HG02623 (cell line): ENCODE results near the gene PRKACG.
"Not testable (repeated sequence)": the region's sequence is repeated elsewhere in the genome, so short reads cannot be mapped to it uniquely, and the experiment has no call there.

Source experiments
- ATAC-seq: cut with Tn5 transposase; IDR thresholded peaks from one replicate; pipeline ENCODE4 v1.9.1; 2021; ENCODE audit warnings: moderate library complexity; ENCODE audit not compliant: unreplicated experiment

PRKACG gene

DNA sequence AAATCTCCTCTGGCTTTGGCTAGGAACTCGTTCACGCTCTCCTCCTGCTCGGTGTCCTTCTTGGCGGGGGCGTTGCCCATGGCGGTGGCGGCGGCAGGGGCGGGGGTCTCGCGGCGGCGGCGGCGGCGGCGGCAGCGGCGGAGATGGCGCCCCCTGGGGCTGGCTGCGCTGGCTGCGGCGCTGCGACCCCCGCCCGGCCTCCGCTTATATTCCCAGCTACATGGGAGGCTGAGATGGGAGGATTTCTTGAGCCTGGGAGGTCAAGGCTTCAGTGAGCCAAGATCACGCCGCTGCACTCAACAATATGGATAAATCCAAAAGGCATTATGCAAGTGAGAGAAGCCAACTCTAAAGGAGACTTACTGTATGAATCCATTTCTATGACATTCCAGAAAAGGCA lies at the start of gene PRKACG:
PRKACG (minus strand) TSS at position 101 of the 400 bp plus-strand sequence; CDS start at position 80, 21 bp downstream.
- no peak for ATAC-seq

- no peak for ATAC-seq
Observed at GRCh38 chr9:69062195-69062594, 48.3 kb upstream of the PRKACG start.

GRCh38 chr9:69060766-69061165 lies 46.9 kb upstream of the PRKACG start:
- ATAC-seq = no peak

DNA sequence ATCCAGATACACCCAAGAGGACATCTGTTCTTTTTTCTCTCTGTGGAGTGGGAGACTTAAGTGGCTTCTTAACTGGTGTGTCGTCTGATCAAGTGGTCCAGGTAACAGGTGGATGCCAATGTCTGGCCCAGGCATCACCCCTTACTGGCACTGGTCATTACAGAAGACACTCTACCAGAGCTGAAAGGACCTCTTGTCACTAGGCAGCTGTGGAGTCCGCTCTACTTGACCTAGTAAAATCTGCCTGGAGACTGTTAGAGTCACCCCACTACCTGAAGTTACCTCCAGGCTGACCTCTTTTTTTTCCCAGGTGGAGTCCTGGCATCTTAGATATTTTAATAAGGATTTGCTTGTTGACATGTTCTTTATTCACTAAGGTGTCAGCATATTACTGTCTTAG lies 44.2 kb upstream of the PRKACG start:
- no peak for ATAC-seq

GRCh38 chr9:69056191-69056815 lies 42.4 kb upstream of the PRKACG start:
- ATAC-seq = no peak

- ATAC-seq = no peak
Observed at GRCh38 chr9:69054989-69055388, 41.1 kb upstream of the PRKACG start.

- not testable (repeated sequence) for ATAC-seq
Observed at GRCh38 chr9:69050936-69051335, 37.0 kb upstream of the PRKACG start.

GRCh38 chr9:69049094-69049493 lies 35.2 kb upstream of the PRKACG start:
- no peak for ATAC-seq

DNA sequence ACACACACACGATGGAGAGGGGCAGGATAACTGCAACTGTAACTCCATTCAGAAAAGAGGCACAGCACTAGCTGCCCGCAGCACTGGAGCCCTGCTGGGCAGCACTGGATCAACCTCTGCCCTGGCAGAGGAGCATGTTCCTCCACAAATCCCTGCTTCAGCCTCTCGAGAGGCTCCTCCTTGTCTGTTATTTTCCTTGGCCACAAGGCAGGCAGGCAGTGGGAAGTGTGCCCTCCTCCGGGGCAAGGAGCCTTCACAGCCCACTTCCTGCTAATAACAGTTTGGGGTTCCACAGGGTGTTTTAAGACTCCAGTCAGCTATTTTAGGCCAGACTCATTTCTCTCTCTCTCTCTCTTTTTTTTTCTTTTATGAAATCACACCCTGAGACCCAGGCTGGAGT lies 33.5 kb upstream of the PRKACG start:
- no peak for ATAC-seq

- ATAC-seq = no peak
Observed at GRCh38 chr9:69046723-69047122, 32.8 kb upstream of the PRKACG start.

GRCh38 chr9:69045821-69046220 lies 31.9 kb upstream of the PRKACG start:
- ATAC-seq = no peak

DNA sequence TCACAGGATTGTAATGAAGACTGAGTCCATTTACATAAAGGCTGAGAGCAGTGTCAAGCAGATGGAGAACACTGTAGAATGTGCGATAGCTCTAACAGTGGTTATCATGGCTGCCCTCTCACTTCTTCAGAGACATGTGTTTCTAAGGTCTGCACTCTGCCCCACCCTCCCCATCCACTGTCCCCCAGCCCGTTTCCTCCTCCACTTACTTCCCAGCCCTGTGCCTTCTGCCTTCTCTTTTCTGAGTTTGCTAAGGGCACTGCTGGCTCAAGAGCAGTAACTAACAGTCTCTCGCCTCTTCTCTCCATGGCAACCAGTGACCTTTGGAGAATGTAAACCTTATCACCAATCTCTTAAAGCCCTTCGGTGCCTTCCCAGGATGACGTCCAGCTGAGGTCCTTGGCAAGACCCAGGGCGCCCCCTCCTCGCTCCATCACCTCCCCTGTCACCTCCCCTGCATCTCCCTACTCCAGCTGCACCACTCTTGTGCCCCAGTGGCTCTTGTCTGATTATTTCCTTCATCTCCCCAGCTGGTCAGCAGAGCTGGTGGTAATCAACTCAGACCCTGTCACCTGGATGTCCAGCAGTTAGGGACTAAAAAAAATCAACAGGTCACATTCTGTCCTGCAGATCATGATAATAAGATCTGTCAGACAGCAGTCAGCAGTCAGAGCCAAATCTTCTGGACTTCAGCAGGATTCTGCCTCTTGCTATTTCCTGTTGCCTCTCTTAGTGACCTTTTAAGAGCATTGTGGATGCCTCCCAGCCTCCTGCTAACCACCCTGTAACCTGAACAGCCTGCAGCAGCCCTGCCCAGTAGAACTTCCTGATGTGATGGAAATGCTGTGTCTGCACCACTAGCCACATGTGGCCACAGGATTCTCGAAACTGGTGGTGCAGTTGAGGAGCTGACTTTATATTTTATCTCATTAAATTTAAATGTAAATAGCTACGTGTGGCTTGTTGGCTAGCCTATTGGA lies 30.6 kb upstream of the PRKACG start:
- ATAC-seq = no peak

- no peak for ATAC-seq
Observed at GRCh38 chr9:69040646-69041045, 26.7 kb upstream of the PRKACG start.

DNA sequence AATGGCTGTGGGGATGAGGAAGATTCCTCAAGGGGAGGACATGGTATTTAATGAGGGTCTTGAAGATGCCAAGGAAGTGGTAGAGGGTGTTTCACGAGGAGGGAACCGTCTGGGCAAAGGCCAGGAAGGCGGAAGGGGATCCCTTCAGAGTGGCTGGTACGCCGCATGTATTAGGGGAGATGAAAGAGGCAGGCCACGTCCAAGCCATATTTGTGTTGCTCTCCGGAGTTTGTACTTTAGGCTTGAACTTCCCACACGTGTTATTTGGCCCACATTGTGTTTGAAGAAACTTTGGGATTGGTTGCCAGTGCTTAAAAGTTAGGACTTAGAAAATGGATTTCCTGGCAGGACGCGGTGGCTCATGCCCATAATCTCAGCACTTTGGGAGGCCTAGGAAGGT lies 22.9 kb upstream of the PRKACG start:
- no peak for ATAC-seq

DNA sequence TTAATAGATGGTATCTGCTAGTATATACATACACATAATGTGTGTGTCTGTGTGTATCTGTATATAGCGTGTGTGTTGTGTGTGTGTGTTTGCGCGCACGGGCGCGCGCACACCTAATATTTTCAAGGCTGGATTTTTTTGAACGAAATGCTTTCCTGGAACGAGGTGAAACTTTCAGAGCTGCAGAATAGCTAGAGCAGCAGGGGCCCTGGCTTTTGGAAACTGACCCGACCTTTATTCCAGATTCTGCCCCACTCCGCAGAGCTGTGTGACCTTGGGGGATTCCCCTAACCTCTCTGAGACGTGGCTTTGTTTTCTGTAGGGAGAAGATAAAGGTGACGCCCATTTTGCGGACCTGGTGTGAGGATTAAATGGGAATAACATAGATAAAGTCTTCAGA lies 22.4 kb upstream of the PRKACG start:
- peak; percentile 23 for ATAC-seq

DNA sequence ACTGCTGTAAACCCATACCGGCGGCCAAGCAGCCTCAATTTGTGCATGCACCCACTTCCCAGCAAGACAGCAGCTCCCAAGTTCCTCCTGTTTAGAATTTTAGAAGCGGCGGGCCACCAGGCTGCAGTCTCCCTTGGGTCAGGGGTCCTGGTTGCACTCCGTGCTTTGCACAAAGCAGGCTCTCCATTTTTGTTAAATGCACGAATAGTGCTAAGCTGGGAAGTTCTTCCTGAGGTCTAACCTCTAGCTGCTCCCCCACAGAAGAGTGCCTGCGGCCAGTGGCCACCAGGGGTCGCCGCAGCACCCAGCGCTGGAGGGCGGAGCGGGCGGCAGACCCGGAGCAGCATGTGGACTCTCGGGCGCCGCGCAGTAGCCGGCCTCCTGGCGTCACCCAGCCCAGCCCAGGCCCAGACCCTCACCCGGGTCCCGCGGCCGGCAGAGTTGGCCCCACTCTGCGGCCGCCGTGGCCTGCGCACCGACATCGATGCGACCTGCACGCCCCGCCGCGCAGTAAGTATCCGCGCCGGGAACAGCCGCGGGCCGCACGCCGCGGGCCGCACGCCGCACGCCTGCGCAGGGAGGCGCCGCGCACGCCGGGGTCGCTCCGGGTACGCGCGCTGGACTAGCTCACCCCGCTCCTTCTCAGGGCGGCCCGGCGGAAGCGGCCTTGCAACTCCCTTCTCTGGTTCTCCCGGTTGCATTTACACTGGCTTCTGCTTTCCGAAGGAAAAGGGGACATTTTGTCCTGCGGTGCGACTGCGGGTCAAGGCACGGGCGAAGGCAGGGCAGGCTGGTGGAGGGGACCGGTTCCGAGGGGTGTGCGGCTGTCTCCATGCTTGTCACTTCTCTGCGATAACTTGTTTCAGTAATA lies 21.8 kb upstream of the PRKACG start, which contains the start of gene FXN:
FXN (plus strand) TSS at position 315 of the 871 bp plus-strand sequence; CDS start at position 346, 31 bp downstream.
- peak; percentile 90 for ATAC-seq

GRCh38 chr9:69034071-69034470 lies 20.2 kb upstream of the PRKACG start:
- no peak for ATAC-seq

- ATAC-seq = no peak
Observed at GRCh38 chr9:69030851-69031645, 17.1 kb upstream of the PRKACG start.

- no peak for ATAC-seq
Observed at GRCh38 chr9:69029535-69029934, 15.6 kb upstream of the PRKACG start.

DNA sequence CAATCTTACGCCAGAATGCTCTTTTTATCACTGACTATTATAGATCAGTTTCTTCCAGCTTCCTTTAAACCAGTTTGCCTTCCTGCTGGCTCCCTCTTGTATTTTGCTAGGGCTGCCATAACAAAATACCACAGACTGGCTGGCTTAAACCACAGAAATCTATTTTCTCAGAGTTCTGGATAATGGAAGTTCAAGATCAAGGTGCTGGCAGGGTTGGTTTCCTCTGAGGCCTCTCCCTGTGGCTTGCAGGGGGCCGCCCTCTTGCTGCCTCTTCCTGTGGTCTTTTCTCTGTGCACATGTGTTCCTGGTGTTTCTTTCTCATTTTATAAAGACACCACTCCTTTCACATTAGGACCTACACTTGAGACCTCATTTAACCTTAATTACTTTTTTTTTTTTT lies 14.8 kb upstream of the PRKACG start:
- ATAC-seq = no peak
